Measurements from ENCODE around the gene CCR2.

Gene CCR2

DNA sequence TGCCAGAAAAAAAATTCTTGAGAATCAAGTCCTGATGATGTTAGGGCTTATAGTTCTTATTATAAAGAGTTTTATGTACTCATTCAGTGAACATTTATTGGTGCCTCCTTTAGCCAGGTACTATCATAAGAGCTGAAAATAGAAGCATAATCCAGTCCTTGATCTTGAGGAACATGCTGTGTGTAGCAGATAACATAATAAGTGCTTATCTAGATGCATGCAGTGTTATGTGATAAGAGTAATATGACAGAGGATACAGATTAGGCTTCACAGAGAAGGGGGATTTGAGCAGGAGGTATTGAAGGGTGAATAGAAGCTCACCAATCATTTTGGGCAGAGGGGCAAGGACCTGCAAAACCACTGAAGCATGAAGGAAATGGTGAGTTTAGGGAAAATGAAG is 1.1 kb downstream of the CCR2 start:
- DNase-seq, result no peak

DNA sequence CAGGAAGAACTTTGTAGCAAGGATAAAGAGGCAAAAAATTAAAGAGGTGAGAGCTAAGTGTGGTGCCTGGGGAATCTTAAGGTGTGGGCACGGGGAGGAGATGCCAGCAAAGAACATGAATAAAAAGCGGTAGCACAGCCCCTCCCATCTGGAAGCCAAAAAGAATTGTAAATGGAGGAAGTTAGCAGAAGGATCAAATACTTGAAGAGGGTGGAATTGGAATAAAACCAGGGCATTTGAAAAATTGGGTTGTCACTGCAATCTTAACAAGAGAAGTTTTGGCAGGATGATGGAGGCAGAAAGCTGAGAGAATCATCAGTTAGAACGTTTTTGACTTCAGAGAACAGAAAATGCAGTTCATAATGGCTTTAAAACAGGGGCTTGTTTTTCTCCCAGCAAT is 2.4 kb downstream of the CCR2 start:
- no peak for DNase-seq

DNA sequence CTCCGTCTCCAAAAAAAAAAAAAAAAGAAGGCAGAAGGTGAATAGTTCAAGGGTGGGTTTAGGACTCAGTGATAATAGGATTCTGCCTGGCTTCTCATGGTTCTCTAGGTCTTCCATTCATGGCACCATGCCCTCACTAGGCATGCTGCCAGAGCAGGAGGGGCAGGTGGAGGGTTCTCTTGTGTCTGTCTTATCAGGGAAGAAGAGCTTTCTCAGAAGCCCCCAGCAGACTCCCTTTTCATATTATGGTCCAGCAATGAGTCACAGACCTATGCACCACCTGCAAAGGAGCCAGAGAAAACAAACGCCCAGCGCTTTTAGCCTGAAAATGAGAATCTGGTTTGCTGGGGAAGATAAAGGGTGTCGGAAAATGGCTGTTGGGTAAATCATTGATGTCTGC is 3.0 kb downstream of the CCR2 start:
- peak; percentile 27 for DNase-seq

DNA sequence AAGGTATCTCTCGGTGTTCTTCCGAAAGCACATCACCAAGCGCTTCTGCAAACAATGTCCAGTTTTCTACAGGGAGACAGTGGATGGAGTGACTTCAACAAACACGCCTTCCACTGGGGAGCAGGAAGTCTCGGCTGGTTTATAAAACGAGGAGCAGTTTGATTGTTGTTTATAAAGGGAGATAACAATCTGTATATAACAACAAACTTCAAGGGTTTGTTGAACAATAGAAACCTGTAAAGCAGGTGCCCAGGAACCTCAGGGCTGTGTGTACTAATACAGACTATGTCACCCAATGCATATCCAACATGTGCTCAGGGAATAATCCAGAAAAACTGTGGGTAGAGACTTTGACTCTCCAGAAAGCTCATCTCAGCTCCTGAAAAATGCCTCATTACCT is 4.6 kb downstream of the CCR2 start:
- no peak for DNase-seq

DNA sequence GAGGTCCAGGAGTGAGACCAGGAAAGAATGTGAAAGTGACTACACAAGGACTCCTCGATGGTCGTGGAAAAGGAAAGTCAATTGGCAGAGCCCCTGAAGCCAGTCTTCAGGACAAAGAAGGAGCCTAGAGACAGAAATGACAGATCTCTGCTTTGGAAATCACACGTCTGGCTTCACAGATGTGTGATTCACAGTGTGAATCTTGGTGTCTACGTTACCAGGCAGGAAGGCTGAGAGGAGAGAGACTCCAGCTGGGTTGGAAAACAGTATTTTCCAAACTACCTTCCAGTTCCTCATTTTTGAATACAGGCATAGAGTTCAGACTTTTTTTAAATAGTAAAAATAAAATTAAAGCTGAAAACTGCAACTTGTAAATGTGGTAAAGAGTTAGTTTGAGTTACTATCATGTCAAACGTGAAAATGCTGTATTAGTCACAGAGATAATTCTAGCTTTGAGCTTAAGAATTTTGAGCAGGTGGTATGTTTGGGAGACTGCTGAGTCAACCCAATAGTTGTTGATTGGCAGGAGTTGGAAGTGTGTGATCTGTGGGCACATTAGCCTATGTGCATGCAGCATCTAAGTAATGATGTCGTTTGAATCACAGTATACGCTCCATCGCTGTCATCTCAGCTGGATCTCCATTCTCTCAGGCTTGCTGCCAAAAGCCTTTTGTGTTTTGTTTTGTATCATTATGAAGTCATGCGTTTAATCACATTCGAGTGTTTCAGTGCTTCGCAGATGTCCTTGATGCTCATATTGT is 6.0 kb downstream of the CCR2 start:
- DNase-seq, result no peak

DNA sequence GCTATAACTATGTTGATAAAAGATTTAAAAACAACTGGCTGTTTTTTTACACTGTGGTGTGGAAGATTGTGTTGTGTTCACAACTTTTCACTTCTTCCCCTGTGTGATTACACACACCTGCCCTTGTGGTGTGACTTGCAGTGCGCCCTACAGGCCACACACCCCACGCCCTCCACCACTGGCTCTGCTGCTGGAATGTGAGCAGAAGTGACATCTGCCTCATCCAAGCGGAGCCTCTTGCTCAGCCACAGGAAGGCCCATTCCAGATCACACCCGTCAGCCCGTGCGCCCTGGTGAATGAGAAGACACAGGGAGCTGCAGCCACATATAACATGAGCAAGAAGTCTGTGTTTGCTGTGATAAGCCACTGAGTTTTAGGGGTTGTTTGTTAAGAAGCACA is 7.0 kb downstream of the CCR2 start:
- DNase-seq, result no peak

DNA sequence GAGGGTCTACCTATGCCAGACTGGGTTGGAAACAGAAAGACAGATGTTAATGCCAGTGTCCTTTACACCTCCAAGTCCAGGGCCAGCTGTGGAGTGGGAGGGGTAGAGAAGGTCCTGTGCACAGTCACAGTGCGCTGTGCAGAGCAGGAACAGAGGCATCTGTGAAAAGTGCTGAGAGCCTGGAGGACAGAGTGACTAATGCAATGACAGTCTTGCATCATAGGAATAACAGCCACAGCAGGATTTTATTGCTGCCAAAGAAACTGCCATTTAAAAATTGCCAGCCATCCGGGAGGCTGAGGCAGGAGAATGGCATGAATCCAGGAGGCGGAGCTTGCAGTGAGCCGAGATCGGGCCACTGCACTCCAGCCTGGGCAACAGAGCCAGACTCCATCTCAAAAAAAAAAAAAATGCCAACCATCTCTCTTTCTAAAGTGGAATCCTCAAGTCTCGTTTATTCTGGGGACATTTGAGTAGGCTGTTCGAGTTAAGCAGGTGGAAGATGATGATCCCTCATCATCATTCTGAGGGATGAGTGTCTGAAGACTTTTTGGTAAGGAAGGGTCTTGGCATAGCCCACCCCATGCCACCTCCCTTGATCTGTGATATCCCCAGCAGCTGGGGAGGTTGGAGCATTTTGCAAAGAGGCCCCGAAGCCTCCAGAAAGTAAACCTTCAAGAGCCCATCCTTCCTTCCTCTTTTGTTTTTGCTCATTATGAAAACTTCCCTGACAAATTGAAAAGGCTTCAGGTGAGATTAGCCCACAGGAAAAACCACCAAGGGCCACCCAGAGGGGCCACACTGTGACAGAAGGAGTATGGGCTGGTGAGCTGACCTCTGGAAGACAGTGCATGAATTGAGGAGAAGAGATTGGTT is 7.7 kb downstream of the CCR2 start:
- DNase-seq, result no peak

DNA sequence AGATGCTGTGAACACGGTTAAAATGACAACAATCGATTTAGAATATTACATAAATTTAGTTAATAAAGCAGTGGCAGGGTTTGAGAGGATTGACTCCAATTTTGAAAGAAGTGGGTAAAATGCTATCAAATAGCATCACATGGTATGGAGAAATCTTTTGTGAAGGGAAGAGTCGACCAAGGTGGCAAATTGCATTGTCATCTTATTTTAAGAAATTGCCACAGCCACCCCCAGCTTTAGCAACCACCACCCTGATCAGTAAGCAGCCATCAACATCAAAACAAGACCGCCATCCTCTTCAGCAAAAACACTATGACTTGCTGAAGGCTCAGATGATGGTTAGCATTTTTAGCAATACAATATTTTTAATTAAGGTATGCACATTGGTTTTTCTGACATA is 11.1 kb downstream of the CCR2 start:
- DNase-seq, result no peak

DNA sequence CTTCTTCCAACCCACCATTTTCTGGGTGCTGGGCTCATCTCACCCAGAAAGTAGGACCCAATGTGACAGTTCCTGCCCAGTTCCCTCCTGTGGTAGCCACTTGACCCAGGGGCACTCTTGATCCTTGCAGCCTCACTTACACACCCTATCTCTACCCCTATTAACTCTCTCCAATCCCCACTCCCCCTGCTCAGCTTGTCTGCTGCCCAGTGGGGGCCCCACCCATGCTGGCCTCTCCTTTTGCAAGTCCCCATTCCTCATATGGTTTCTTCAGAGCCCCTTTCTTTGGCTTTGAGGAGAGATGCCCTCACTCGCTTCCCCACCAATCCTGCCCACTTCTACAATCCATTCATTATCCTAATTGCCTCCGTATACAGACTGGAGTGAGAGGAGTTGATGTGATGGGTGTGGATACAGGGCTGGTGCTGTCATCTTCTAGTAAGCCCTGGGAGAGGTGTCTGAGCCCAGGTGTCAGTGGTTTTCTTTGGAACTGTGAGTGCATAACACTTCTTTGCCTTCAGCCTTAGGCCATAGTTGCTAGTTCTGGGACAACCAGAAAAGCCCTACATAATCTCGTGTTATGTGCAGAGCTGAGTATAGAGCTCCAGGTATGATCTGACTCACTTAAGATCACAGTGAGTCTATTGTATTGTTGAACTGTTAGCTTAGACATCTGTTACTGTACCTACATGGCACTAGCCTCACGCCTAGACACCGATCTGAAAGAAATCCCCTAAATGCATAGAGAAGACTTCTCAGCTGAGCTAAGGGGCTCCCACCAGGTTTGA is 12.0 kb downstream of the CCR2 start:
- DNase-seq, result no peak

DNA sequence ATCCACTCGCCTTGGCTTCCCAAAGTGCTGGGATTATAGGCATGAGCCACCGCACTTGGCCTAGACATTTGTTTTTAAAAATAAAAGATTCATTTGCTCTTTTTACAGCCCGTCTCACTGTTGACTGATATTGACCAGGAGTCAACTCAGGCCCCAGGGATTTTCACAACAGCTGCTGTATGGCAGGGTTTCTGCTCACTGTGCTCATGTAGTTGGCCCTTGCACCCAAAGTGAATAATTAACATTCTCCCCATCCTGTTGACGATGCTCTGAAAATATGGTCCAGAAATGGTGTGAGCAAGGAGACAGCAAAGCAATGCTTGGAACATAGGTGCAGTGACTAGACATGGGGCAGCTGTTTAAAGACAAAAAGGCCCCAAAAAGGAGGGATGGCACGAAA is 13.9 kb downstream of the CCR2 start:
- DNase-seq, result no peak

DNA sequence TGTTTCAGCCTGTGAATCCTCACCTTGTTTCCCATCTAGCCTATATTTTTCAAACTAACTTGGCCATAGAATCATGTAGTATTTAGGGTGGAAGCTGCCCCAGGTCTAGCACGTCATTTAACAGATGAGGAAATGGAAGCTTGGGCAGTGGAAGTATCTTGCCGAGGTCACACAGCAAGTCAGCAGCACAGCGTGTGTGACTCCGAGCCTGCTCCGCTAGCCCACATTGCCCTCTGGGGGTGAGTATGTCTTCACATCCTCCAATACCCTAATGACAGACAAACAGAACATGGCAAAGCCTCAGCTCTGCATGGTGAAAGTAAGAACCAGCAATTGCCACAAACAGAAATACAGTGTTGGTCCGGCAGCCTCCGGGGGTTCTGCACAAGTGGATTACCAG is 14.7 kb downstream of the CCR2 start:
- DNase-seq, result peak; percentile 61

DNA sequence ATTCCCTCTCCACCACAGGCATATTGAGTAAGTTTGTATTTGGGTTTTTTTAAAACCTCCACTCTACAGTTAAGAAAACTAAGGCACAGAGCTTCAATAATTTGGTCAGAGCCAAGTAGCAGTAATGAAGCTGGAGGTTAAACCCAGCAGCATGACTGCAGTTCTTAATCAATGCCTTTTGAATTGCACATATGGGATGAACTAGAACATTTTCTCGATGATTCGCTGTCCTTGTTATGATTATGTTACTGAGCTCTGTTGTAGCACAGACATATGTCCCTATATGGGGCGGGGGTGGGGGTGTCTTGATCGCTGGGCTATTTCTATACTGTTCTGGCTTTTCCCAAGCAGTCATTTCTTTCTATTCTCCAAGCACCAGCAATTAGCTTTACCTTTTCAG is 15.2 kb downstream of the CCR2 start:
- DNase-seq, result no peak

DNA sequence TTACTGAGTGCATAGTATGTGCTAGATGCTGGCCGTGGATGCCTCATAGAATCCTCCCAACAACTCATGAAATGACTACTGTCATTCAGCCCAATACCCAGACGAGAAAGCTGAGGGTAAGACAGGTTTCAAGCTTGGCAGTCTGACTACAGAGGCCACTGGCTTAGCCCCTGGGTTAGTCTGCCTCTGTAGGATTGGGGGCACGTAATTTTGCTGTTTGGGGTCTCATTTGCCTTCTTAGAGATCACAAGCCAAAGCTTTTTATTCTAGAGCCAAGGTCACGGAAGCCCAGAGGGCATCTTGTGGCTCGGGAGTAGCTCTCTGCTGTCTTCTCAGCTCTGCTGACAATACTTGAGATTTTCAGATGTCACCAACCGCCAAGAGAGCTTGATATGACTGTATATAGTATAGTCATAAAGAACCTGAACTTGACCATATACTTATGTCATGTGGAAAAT is 15.8 kb downstream of the CCR2 start:
- DNase-seq, result no peak

DNA sequence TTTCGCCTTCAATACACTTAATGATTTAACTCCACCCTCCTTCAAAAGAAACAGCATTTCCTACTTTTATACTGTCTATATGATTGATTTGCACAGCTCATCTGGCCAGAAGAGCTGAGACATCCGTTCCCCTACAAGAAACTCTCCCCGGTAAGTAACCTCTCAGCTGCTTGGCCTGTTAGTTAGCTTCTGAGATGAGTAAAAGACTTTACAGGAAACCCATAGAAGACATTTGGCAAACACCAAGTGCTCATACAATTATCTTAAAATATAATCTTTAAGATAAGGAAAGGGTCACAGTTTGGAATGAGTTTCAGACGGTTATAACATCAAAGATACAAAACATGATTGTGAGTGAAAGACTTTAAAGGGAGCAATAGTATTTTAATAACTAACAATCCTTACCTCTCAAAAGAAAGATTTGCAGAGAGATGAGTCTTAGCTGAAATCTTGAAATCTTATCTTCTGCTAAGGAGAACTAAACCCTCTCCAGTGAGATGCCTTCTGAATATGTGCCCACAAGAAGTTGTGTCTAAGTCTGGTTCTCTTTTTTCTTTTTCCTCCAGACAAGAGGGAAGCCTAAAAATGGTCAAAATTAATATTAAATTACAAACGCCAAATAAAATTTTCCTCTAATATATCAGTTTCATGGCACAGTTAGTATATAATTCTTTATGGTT is 17.1 kb downstream of the CCR2 start, which contains the start of gene CCR5:
TSS of gene CCR5 (plus strand) at position 108 of the 680 bp plus-strand sequence. CDS start 1,957 bp downstream, outside the sequence.
- no peak for DNase-seq

DNA sequence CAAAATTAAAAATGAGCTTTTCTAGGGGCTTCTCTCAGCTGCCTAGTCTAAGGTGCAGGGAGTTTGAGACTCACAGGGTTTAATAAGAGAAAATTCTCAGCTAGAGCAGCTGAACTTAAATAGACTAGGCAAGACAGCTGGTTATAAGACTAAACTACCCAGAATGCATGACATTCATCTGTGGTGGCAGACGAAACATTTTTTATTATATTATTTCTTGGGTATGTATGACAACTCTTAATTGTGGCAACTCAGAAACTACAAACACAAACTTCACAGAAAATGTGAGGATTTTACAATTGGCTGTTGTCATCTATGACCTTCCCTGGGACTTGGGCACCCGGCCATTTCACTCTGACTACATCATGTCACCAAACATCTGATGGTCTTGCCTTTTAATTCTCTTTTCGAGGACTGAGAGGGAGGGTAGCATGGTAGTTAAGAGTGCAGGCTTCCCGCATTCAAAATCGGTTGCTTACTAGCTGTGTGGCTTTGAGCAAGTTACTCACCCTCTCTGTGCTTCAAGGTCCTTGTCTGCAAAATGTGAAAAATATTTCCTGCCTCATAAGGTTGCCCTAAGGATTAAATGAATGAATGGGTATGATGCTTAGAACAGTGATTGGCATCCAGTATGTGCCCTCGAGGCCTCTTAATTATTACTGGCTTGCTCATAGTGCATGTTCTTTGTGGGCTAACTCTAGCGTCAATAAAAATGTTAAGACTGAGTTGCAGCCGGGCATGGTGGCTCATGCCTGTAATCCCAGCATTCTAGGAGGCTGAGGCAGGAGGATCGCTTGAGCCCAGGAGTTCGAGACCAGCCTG is 17.8 kb downstream of the CCR2 start:
- DNase-seq, result no peak

DNA sequence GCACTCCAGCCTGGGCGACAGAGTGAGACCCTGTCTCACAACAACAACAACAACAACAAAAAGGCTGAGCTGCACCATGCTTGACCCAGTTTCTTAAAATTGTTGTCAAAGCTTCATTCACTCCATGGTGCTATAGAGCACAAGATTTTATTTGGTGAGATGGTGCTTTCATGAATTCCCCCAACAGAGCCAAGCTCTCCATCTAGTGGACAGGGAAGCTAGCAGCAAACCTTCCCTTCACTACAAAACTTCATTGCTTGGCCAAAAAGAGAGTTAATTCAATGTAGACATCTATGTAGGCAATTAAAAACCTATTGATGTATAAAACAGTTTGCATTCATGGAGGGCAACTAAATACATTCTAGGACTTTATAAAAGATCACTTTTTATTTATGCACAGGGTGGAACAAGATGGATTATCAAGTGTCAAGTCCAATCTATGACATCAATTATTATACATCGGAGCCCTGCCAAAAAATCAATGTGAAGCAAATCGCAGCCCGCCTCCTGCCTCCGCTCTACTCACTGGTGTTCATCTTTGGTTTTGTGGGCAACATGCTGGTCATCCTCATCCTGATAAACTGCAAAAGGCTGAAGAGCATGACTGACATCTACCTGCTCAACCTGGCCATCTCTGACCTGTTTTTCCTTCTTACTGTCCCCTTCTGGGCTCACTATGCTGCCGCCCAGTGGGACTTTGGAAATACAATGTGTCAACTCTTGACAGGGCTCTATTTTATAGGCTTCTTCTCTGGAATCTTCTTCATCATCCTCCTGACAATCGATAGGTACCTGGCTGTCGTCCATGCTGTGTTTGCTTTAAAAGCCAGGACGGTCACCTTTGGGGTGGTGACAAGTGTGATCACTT is 18.8 kb downstream of the CCR2 start:
- DNase-seq, result peak; percentile 56

DNA sequence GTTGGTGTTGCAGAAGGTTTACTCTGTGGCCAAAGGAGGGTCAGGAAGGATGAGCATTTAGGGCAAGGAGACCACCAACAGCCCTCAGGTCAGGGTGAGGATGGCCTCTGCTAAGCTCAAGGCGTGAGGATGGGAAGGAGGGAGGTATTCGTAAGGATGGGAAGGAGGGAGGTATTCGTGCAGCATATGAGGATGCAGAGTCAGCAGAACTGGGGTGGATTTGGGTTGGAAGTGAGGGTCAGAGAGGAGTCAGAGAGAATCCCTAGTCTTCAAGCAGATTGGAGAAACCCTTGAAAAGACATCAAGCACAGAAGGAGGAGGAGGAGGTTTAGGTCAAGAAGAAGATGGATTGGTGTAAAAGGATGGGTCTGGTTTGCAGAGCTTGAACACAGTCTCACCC is 20.8 kb downstream of the CCR2 start:
- no peak for DNase-seq

DNA sequence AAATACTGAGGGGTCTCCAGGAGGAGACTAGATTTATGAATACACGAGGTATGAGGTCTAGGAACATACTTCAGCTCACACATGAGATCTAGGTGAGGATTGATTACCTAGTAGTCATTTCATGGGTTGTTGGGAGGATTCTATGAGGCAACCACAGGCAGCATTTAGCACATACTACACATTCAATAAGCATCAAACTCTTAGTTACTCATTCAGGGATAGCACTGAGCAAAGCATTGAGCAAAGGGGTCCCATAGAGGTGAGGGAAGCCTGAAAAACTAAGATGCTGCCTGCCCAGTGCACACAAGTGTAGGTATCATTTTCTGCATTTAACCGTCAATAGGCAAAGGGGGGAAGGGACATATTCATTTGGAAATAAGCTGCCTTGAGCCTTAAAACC is 21.3 kb downstream of the CCR2 start:
- no peak for DNase-seq

DNA sequence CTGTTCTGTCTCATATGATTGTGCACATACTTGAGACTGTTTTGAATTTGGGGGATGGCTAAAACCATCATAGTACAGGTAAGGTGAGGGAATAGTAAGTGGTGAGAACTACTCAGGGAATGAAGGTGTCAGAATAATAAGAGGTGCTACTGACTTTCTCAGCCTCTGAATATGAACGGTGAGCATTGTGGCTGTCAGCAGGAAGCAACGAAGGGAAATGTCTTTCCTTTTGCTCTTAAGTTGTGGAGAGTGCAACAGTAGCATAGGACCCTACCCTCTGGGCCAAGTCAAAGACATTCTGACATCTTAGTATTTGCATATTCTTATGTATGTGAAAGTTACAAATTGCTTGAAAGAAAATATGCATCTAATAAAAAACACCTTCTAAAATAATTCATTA is 21.9 kb downstream of the CCR2 start:
- DNase-seq, result no peak

DNA sequence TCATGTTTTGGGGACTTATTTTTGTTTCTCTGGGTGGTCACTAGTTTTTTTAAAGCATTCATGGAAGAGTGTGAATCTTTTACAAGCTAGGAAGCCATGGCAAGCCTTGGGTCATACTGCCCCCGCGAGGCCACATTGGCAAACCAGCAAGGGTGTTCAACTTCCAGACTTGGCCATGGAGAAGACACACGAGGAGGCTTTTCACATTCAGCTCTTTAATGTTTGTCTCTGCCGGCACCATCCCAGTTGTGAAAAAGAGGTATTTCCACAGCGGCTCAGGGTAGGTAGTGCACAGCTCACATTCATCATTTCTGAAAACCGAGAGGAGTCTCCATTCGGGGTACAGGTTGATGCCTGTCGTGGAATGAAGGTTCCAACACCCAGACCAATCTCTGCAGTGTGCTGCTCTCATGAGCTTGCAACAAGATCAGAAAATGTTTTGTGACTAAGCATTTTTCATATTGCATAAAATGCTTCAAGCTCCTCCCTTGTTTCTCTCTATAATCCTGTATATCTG is 24.6 kb downstream of the CCR2 start:
- DNase-seq, result peak; percentile 76

All from hematopoietic multipotent progenitor cell treated with erythropoietin and hydrocortisone succinate and interleukin-3 and kit ligand, for 8 days (in vitro differentiated cells).